SK-N-SH (cell line): ENCODE data around the gene PRKN. TPM values are rescaled to one million over a fixed set of nuclear protein-coding genes. Genes with fewer than 3 reads are reported as not detected.

ENCODE experiments used
- CTCF ChIA-PET: fragments of 300-600, 350-600 bp; formaldehyde crosslinking; extraction: SDS; loops from one replicate; lab custom pipeline; 2021; lab: Yijun Ruan, JAX
- POLR2A ChIA-PET: fragments of 350-600 bp; sonication (Branson Sonifier 250); formaldehyde crosslinking; extraction: SDS; loops from one replicate; lab custom pipeline; 2020; ENCODE audit warnings: antibody characterized with exemption, inconsistent platforms; lab: Yijun Ruan, JAX
- DNase-seq: peaks from one replicate; pipeline ENCODE4 v3.0.0; 2012
- H2AFZ ChIP-seq: fragments of 200-600 bp; sonication (generic); 2 replicates; pipeline ENCODE4 v1.8.1; 2016; ENCODE audit warnings: antibody characterized with exemption, mild to moderate bottlenecking, low read depth
- H3F3A ChIP-seq: fragments of 200-600 bp; sonication (generic); replicated peaks from 2 replicates; pipeline ENCODE3; 2016; ENCODE audit warnings: antibody characterized with exemption, mild to moderate bottlenecking; ENCODE audit not compliant: insufficient read depth
- H3K27ac ChIP-seq, 2 experiments: fragments of 200-500 bp in 1 of 2; fragments of 200-600 bp in 1 of 2; sonication (Bioruptor generic) in 1 of 2; sonication (generic), shearing (Covaris generic) in 1 of 2; 2 replicates each; pipeline versions ENCODE4 v1.5.1 to v1.6.1; 2014 to 2016; ENCODE audit warnings: low read depth in 2 of 2, inconsistent platforms in 1 of 2, low read length in 1 of 2, mild to moderate bottlenecking in 1 of 2, mixed read lengths in 1 of 2
- H3K27me3 ChIP-seq: fragments of 200-600 bp; sonication (generic), shearing (Covaris generic); 2 replicates; pipeline ENCODE4 v1.6.1; 2016; ENCODE audit warnings: mixed run types; ENCODE audit not compliant: insufficient read depth
- H3K36me3 ChIP-seq, 2 experiments: fragments of 200-500 bp in 1 of 2; fragments of 200-600 bp in 1 of 2; sonication (Bioruptor generic) in 1 of 2; sonication (generic) in 1 of 2; replicated peaks in 1 of 2; 2 replicates each; pipeline versions ENCODE3 to v1.5.1; 2014 to 2016; ENCODE audit warnings: low read length in 1 of 2, mild to moderate bottlenecking in 1 of 2; ENCODE audit not compliant: insufficient read depth in 2 of 2, control insufficient read depth in 1 of 2
- H3K4me1 ChIP-seq, 2 experiments: fragments of 200-500 bp in 1 of 2; fragments of 200-600 bp in 1 of 2; sonication (Bioruptor generic) in 1 of 2; sonication (generic), shearing (Covaris generic) in 1 of 2; 2 replicates each; pipeline versions ENCODE4 v1.5.1 to v1.6.1; 2014 to 2016; ENCODE audit warnings: low read depth in 1 of 2, low read length in 1 of 2, mixed run types in 1 of 2; ENCODE audit not compliant: insufficient read depth in 2 of 2, control insufficient read depth in 1 of 2
- H3K4me2 ChIP-seq: fragments of 200-600 bp; sonication (generic), shearing (Covaris generic); 2 replicates; pipeline ENCODE4 v1.6.1; 2017; ENCODE audit warnings: mixed run types
- H3K4me3 ChIP-seq, 2 experiments: fragments of 200-500 bp in 1 of 2; fragments of 200-600 bp in 1 of 2; sonication (Bioruptor generic) in 1 of 2; sonication (generic), shearing (Covaris generic) in 1 of 2; 2 replicates each; pipeline versions ENCODE4 v1.5.1 to v1.8.1; 2014 to 2016; ENCODE audit warnings: low read depth in 2 of 2, inconsistent platforms in 1 of 2, low read length in 1 of 2, mild to moderate bottlenecking in 1 of 2, mixed read lengths in 1 of 2, moderate library complexity in 1 of 2
- H3K79me2 ChIP-seq: fragments of 200-600 bp; sonication (generic); 2 replicates; pipeline ENCODE4 v1.8.1; 2017; ENCODE audit warnings: mild to moderate bottlenecking; ENCODE audit not compliant: insufficient read depth
- H3K9ac ChIP-seq: fragments of 200-600 bp; sonication (generic); 2 replicates; pipeline ENCODE4 v1.6.1; 2017; ENCODE audit warnings: mixed run types
- H3K9me2 ChIP-seq: fragments of 200-600 bp; sonication (generic); 2 replicates; pipeline ENCODE4 v1.6.1; 2017; ENCODE audit warnings: mixed run types
- H3K9me3 ChIP-seq: fragments of 200-600 bp; sonication (generic); 2 replicates; pipeline ENCODE4 v1.6.1; 2017; ENCODE audit warnings: mixed run types, mild to moderate bottlenecking, moderate library complexity
- H4K20me1 ChIP-seq: fragments of 200-600 bp; sonication (generic); 2 replicates; pipeline ENCODE4 v1.6.1; 2017; ENCODE audit warnings: mild to moderate bottlenecking, mixed run types; ENCODE audit not compliant: insufficient read depth
- EZH2phosphoT487 ChIP-seq: fragments of 200-600 bp; sonication (generic); IDR thresholded peaks from 2 replicates; pipeline ENCODE4 v1.6.1; 2017; ENCODE audit warnings: low read depth, mixed run types, mild to moderate bottlenecking, antibody characterized with exemption, moderate library complexity, borderline replicate concordance
- FOXJ3 ChIP-seq: sonication (generic); formaldehyde crosslinking; IDR thresholded peaks from 2 replicates; pipeline ENCODE4 v1.5.1; 2020; ENCODE audit warnings: mild to moderate bottlenecking, missing genetic modification reagents
- GABPA ChIP-seq: IDR thresholded peaks from 2 replicates; pipeline ENCODE4 v1.4.0; 2012; ENCODE audit warnings: low read depth, mild to moderate bottlenecking
- GATA2 ChIP-seq: sonication (generic); formaldehyde crosslinking; IDR thresholded peaks from 2 replicates; pipeline ENCODE4 v1.5.0; 2020; ENCODE audit warnings: mild to moderate bottlenecking, missing genetic modification reagents
- MAX ChIP-seq: IDR thresholded peaks from 2 replicates; pipeline ENCODE4 v1.4.0; 2012; ENCODE audit warnings: low read depth
- MXI1 ChIP-seq: IDR thresholded peaks from 2 replicates; pipeline ENCODE4 v1.6.1; 2012; ENCODE audit warnings: mild to moderate bottlenecking, low read depth, low read length, improper control_type of control experiment
- POLR2AphosphoS5 ChIP-seq: IDR thresholded peaks from 2 replicates; pipeline ENCODE4 v1.6.1; 2012; ENCODE audit warnings: low read depth, low read length
- RAD21 ChIP-seq: IDR thresholded peaks from 2 replicates; pipeline ENCODE4 v1.6.1; 2012; ENCODE audit warnings: mild to moderate bottlenecking, low read length
- RCOR1 ChIP-seq: fragments of 150-350 bp; IDR thresholded peaks from 2 replicates; pipeline ENCODE4 v1.6.1; 2017; ENCODE audit warnings: antibody characterized with exemption, low read length
- RFX5 ChIP-seq: IDR thresholded peaks from 2 replicates; pipeline ENCODE4 v1.6.1; 2012; ENCODE audit warnings: mild to moderate bottlenecking, improper control_type of control experiment, low read length
- RXRA ChIP-seq: IDR thresholded peaks from 2 replicates; pipeline ENCODE4 v1.4.0; 2012; ENCODE audit warnings: low read depth, mild to moderate bottlenecking, borderline replicate concordance
- TAF1 ChIP-seq: IDR thresholded peaks from 2 replicates; pipeline ENCODE4 v1.6.1; 2012; ENCODE audit warnings: low read depth, mild to moderate bottlenecking, low read length, moderate library complexity, borderline replicate concordance
- TCF12 ChIP-seq: IDR thresholded peaks from 2 replicates; pipeline ENCODE4 v1.4.0; 2012
- USF1 ChIP-seq: IDR thresholded peaks from 2 replicates; pipeline ENCODE4 v1.4.0; 2012; ENCODE audit warnings: low read depth, borderline replicate concordance
- USF2 ChIP-seq: fragments of 150-350 bp; IDR thresholded peaks from 2 replicates; pipeline ENCODE4 v1.6.1; 2017; ENCODE audit warnings: antibody characterized with exemption, low read length, low read depth, borderline replicate concordance
- YY1 ChIP-seq: IDR thresholded peaks from 2 replicates; pipeline ENCODE4 v1.4.0; 2012; ENCODE audit warnings: low read depth, mild to moderate bottlenecking
- ZBTB33 ChIP-seq: IDR thresholded peaks from 2 replicates; pipeline ENCODE4 v1.4.0; 2012; ENCODE audit warnings: low read depth, borderline replicate concordance
- WGBS: methylation state at CpG from one replicate; pipeline ENCODE4 v1.1.6; 2017; ENCODE audit warnings: low lambda C conversion rate; 5-methylcytosine and 5-hydroxymethylcytosine counted together
- polyA plus RNA-seq, 3 experiments: library from polyadenylated mRNA; depleted of rRNA; stranded (reverse); fragments of >200 nt; gene quantifications; 2 replicates each; pipeline ENCODE4 v1.2.3, GENCODE V29; 2012

Gene PRKN
- polyA plus RNA-seq, 1 of the 3 experiments (the other 2 are of a cell fraction), result 0.76 TPM

GRCh38 chr6:162371121-162371520 lies 356.4 kb downstream of the PRKN start:
- Histone ChIP-seq H2AFZ (no peak overlapping the region), H3K27me3 (no peaks in the 10 kb centered on the region), H3K9ac (no peak overlapping the region), H4K20me1 (no peaks in the 10 kb centered on the region), H3K4me2 (no peak overlapping the region), H3K36me3 (no peaks in the 10 kb centered on the region), H3K9me2 (no peaks in the 10 kb centered on the region; the same call in 1 of the 2 replicates), H3K27ac (no peak overlapping the region), H3K4me3 (no peak overlapping the region), H3K9me3 (no peaks in the 10 kb centered on the region), H3F3A (no peaks in the 10 kb centered on the region), H3K79me2 (no peaks in the 10 kb centered on the region), H3K4me1 (no peaks in the 10 kb centered on the region; a peak in 1 of 4 replicates)
- ChIA-PET CTCF (interaction anchor here (0.8 kb wide), 1 partner anchor 38 kb away, joined by 3 read pairs; no protein-coding TSS in a partner anchor), POLR2A (no interaction called here)
- DNase-seq, result no peak
- TF ChIP-seq USF1 (no peak), RAD21 (no peak), TCF12 (no peak), EZH2phosphoT487 (no peak), YY1 (no peak), USF2 (no peak), TAF1 (no peak), MAX (no peak), FOXJ3 (no peak), GABPA (no peak), MXI1 (no peak), POLR2AphosphoS5 (no peak)
- WGBS, result 64% methylated on average over 5 of the region's 5 CpGs

- H3K79me2 ChIP-seq, result no peaks in the 10 kb centered on the region
- ChIA-PET POLR2A (no interaction called here), CTCF (no interaction called here)
- H3K27me3 ChIP-seq, result no peaks in the 10 kb centered on the region
- TF ChIP-seq GATA2 (no peak), YY1 (no peak), RXRA (no peak), RAD21 (no peak), RCOR1 (no peak), ZBTB33 (no peak), RFX5 (no peak)
- H3K9me3 ChIP-seq, result no peaks in the 10 kb centered on the region
- H3K4me2 ChIP-seq, result no peak overlapping the region
- no peaks in the 10 kb centered on the region; the same call in 1 of the 2 replicates for H3K9me2 ChIP-seq
- H3F3A ChIP-seq, result no peaks in the 10 kb centered on the region
- H3K4me3 ChIP-seq, result no peak overlapping the region
- H3K36me3 ChIP-seq, result no peaks in the 10 kb centered on the region
- no peak for DNase-seq
- H3K4me1 ChIP-seq, result no peaks in the 10 kb centered on the region; a peak in 1 of 4 replicates
- 52% methylated on average over 2 of the region's 2 CpGs for WGBS
- no peak overlapping the region for H3K27ac ChIP-seq
- H3K9ac ChIP-seq, result no peak overlapping the region
- no peak overlapping the region for H2AFZ ChIP-seq
- H4K20me1 ChIP-seq, result no peaks in the 10 kb centered on the region
These were observed 358.5 kb downstream of the PRKN start for GRCh38 chr6:162369091-162369490.
